IPS-18c (cell line): ENCODE data around the gene ELP4.

Experiments used
- H3K4me3 ChIP-seq: 2 replicates; pipeline ENCODE4 v1.7.0; 2013; ENCODE audit warnings: low read depth, mild to moderate bottlenecking, low read length, moderate library complexity; ENCODE audit not compliant: insufficient read depth
- H3K9me3 ChIP-seq: one replicate; pipeline ENCODE4 v1.6.1; 2013; ENCODE audit warnings: mild to moderate bottlenecking, low read length, moderate library complexity; ENCODE audit not compliant: control insufficient read depth, insufficient read depth

The ELP4 gene

DNA sequence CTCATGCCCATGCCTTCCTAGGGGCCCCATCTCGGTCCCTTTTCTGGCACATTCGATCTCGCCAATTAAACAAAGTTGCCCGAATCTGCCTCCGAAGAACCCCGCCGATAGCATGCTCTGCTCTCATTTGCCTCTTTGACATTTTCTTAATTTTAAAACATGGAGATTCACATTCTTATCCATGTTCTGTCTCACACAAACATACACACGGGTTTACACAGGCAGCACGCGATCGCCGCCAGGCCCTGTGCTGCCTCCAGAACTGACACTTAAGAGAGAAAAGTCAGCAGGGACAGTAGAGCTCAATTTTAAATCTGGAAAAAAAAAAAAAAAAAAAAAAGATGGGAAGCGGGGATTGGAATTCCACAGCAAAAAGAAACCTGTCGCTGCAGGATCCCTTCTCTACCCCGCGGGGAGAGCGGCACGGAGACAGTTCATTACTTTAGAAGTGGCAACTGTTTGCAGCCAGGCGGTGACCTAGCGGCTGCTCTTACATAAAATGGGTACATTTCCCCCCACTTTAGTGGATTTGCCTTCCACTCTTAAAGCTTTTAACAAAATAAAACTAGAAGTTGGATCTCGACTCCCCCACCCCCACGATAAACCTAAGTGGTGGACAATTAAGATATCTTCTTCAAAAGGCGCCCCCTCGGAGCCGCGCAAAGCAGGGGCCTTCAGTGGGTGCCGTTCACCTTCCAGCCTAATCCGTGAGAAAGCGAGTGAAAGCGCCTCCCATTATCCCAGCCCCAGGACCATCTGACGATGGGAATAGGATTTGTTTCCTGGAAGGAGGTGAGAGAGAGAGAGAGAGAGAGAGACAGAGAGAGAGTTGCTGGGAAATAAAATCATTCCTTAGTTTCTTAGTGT lies 287.9 kb downstream of the ELP4 start:
- Histone ChIP-seq H3K9me3 (no peaks in the 10 kb centered on the region), H3K4me3 (no peak overlapping the region; the same call in 1 of the 2 replicates)

DNA sequence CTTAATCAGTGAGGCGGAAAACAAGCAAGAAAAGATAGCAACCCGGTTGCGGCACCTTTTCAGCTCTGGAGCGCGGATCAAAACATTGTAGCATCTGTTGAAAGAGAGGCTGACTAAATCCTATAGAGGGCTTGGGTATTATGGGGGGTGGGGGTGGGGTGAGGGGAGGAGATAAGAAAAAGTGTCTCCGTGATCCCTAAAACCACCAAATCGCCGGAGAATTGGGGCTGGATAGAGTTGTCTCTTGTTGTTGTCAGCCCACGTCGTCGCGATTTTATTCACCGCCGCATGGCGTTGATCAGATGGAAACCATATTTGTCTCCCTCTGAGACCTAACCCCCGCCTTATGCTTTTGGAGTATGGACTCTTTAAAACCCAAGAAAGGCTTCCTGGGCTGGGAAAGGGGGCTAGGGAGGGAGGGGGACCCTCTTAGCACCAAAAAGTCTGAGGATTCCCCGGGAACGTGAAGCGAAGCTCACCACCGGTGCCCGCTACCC lies 288.5 kb downstream of the ELP4 start:
- Histone ChIP-seq H3K4me3 (peak overlapping the region; percentile 52), H3K9me3 (no peaks in the 10 kb centered on the region)

DNA sequence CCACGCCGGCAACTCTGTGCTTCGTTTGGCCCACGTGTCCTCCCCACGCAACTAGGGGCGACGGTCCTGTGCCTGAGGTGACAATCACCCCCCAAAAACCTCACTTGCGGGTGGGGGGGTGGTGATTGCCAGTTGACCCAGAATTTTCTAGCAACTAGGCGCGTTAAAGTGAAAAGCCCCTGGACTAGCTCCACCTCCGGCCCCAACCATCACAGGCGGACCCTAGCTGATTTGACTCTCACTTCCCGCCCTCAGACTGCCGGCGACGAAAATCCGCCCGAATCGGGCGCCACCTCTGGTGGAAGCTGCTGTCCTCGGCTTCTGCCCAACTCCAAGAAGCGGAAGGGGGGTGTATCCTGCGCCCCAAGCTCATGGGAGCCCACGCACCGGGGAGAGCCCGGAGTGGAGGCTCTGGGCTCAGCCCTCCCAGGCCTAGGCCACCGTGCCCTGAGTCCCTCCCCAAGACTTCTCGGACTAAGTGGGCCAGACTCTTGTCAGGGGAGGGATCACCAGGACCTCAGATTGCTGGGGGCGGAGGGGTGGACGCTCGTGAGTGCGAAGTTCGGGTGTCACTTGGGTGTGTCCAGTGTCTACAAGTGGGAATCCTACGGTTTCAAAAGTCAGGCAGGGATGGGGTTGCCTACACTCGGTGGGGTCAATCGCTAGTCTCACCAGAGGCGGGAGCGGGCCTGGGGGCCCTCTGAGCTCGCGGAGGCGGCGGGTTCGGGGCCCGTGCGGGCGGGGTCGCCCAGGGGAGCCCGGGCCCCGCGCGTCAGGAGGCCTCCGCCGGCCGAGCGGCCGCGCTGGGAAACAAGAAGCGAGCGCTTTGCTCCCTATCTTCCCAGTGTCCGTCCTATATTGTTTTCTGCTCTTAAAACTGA lies 289.2 kb downstream of the ELP4 start:
- Histone ChIP-seq H3K9me3 (no peaks in the 10 kb centered on the region), H3K4me3 (peak overlapping the region; percentile 52)

DNA sequence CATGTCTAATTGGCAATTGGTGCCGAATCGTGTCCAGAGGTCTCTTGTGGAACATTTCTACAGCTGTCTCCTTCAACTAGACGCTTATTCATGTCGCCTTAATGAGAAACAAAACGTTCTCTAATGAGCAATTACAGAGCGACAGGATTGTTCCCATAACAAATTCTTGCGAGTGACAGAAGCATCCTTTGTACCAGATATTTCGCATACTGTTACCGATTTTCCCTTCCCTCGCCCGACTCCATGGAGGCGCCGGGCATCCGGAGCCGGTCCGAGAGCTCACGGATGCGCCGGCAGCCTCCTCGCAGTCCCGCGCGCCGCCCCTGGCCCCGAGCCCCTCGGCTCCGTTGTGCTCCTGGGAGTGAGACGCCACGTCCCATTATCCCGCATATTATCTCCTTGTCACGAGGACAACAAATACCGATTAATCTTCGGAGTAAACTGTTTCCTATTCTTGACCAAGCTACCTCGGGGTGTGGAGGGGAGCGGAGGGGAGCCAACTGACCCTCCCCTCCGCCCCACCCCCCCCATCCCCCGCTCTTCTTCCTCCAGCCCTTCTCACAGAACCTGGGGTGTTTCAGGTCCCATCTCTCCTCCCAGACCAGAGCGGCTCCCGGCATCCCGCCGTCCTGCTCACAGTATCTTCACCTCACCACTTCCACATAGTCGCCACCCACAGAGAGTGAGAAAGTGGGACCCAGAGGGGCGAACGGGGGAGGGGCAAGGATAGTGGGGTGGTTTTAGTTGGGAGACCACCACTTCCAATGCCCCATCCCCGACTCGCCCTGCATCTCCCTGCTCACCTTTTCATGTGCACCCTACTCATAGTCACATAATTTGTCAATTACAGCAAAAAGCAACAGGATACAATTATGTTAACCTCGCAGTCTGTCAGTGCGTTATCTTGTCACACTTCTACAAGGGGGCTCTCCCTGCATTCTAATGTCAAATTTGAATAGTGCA lies 290.1 kb downstream of the ELP4 start:
- peak overlapping the region; percentile 52; the same call in 1 of the 2 replicates for H3K4me3 ChIP-seq
- no peaks in the 10 kb centered on the region for H3K9me3 ChIP-seq

DNA sequence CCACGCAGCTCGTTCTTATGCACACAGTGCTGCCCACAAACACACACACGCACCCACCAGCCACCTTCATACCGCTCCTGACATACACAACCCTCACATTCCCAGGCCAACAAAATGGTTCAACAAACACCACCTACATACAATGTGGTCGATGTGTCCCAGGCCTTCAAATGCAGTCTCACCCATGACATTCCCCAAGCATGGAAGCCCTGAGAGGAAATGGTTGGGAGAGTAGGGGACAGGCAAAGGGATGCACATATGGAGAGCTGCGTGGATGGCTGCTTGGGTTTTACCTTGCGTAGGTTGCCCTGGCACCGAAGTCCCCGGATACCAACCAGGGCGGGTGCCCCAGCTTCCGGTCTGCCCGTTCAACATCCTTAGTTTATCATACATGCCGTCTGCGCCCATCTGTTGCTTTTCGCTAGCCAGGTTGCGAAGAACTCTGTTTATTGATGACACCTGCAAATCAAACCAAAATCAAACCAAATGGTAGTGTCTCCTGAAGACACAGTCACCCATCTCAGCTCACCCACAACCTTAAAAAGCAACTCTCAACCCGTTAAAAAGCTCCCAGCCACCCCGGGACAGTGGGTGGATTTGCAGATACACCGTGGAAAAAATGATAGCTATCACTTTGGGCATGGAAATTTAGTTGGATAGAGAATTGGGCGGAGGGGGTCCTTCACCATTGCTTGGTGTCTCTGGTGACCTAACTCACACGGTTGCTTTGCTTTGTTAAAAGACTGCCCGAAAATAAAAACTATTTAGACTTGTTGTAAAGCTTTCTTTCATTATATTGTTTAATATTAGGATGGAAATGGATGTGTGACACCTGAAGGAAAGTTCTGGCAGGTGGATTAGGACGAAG lies 291.1 kb downstream of the ELP4 start:
- no peaks in the 10 kb centered on the region for H3K9me3 ChIP-seq

DNA sequence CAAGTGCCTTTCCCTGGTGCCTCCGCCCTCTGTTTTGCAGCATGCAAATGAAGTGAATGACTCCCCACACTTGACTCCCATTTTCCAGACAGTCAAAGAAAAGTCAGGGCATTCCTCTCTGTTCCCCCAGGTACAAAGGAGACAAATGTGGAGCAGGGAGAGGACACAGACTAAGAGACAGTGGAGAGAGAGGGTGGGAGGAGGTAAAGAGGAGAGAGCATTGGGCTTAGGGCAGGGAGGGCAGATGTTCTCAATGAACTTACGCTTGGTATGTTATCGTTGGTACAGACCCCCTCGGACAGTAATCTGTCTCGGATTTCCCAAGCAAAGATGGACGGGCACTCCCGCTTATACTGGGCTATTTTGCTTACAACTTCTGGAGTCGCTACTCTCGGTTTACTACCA lies 291.7 kb downstream of the ELP4 start:
- no peaks in the 10 kb centered on the region for H3K9me3 ChIP-seq
- no peak overlapping the region for H3K4me3 ChIP-seq

More for the DNA sequence above, 291.1 kb downstream of the ELP4 start:
- no peak overlapping the region for H3K4me3 ChIP-seq

DNA sequence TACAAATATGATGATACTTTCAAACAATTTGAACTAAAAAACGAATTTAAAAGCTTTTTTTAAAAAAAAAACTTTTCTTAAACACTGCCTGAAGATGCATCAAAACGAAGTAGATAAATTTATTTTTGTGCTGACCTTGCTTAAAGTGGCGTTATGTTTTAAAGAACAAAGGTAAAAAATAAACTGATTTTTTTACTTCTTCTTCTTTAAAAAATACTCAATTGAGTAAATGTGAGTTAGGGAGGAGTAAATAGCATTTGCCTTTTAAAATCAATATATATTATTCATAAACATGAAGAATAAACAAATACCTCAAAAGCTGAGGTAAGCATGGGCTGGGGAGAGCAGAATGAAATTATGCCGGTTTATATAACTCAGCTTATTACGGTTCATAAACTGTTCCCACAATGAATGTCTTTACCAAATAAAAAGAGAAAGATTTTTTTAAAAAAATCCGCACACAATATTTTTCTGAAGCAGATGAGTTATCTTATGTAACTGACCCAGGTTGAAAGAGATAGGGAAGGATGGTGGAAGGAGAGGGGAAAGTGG lies 292.5 kb downstream of the ELP4 start:
- no peaks in the 10 kb centered on the region for H3K9me3 ChIP-seq
- no peak overlapping the region for H3K4me3 ChIP-seq

DNA sequence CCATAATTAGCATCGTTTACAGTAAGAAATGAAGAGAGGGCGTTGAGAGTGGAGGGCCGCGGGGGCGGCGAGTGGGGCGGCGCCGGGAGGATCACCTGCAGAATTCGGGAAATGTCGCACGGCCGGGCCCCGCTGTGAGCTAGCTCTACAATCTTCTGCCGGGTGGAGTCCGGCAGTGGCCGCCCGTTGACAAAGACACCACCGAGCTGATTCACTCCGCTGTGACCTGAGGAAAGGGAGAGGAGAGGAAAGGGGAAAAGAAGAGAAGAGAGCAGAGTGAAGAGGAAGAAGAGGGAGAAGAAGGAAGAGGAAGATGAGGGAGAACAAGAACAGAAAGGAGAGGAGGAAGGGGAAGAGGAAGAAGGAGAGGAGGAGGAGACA lies 293.0 kb downstream of the ELP4 start:
- Histone ChIP-seq H3K4me3 (no peak overlapping the region), H3K9me3 (no peaks in the 10 kb centered on the region)

DNA sequence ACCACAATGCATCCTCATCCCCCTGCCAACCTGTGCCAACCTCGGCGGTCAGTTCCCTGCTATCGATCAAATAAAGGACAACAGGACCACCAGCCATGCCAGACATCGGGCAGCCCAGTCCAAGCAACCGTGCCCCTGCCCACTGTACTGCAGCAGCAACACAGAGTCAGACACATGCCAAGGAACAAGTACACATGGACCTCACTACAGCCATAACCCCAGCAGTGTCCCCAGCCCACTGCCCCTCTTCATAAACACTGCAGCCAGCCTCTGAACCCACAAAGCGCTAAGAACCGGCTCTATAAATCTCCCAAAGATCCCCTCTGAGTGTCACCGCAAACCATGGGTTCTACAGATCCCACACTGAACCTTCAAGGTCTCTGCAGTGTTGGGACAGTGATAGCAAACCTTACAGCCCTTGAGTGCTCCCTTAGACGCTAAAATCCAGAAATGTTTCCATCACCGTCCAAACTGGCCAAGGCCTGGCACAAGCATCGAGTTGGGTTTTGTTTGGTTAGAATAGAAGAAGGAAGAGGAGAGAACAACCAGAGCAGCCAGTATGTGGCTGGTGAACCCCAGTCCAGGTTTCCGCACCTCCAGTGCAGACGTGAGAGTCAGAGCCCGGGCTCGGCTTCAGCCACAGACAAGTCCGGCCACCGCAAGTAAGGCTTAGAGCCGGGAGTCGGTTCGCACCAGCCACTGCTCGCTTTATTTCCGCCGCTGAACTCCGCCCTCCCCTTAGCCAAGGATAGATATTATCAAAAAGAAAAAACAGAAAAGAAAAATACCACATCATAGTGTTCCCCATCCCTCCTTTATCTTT lies 293.6 kb downstream of the ELP4 start:
- Histone ChIP-seq H3K9me3 (no peaks in the 10 kb centered on the region), H3K4me3 (0 out of 2 replicates have a peak overlapping the region, but pooled peaks have one; percentile 3)

DNA sequence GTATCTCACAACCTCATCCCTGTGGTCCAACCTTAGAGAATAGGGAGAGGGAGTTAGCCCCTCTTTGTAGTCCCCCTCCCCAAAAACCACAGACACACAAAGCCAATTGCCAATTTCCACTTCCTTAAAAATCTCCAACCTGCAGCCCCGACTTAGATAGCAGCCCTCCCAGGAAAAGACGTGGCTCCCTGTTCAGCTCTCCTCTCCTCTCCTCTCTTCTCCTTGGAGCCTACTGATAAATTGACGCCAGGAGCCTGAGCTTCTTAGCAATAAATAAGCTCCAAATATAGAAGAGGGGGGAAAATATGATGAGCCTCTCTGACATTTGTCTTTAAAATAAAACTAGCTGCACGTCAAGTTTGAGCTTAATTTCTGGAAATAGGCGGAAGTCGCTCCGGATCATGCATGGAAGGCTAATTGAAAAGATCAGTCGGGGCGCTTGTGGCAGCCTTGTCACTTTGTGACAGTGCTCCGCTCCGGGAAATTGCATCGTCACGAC lies 294.3 kb downstream of the ELP4 start:
- Histone ChIP-seq H3K4me3 (peak overlapping the region; percentile 28), H3K9me3 (no peaks in the 10 kb centered on the region)

DNA sequence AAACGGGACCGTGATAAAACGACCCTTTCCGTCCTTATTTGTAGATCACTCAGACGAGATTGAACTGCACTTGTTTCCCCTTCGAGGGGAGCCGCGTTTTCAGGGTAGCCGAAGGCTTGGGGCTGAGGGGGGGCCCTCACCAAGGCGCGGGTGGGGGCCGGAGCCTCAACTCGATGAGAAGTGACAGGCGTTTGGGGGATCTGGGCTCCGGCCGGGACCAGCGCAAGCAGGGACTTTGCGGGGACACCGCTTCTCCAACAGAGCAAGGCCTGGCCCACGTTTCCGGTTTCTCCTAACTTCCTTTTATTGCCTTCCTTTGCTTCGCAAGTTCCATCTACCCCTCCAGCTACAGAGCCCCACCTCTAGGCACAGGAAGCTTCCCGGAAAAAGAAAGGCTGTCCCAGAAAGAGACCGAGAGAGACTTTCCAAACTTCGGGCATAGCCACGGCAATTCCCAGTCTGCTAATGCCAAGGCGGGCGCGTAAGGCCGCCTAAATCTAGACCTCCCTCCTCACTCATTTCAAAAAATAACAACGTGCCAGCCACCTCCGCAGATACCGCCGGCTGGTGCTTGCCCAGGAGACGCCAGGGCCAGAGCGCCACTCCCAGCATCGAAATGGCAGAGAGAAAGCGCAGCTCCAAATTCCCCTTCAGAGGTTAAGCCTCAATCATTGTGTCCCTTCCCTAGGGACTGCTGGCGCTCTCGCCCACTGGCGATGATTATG lies 294.9 kb downstream of the ELP4 start:
- Histone ChIP-seq H3K4me3 (peak overlapping the region; percentile 28), H3K9me3 (no peaks in the 10 kb centered on the region)

DNA sequence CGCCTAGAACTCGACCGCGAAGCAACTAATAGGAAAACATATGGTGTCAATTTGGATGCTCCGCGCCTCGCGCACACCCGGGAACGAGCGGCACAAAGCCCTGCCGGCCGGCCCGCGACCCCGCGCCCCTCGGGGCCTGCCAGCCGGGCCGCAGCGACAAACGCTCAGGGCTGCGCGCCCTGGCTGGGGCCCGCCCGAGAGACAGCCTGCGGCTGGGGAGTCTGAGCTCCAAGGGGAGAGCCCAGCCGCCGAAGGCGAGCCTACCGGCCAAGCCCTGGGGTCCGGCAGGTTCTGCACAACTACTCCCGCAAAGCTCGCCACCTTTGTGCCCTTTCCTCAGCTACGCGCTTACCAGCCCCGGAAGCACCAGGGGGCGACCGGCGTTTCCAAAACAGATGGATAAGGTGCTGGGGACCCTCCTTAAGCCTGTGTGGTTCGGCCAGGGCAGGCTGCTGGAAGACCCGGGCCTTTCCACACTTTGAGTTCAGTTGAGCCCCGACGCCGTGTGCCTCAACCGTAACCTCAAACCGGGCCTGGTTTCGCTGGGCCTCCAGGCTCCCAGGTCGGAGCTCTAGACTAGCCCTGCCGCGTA lies 295.6 kb downstream of the ELP4 start:
- peak overlapping the region; percentile 41 for H3K4me3 ChIP-seq

DNA sequence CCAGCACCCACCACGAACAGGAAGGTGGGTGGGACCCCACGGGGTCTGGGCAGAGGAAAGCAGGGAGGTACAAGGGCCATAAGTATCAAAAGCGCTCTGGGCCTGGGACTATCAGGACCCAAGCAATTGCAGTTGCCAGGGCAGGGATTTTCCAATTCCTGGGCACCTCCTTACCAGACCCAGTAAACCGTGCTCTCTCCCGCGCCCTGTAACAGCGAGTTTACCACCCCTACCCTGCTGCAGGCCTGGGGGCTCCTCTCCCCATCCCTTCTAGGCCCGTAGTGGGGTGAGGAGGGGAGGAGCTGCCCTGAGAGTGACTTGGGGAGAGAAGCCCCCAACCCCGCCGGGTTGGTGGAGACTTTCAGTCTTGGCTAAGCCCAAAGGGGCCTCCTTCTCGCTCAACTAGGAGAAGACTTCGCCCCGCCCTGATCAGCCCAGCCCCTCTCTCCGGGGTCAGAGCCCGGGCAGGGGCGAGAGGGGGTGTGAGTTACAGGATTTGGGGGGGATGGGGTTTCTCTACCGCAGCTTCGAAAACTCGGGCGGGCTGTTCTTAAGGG lies 296.1 kb downstream of the ELP4 start:
- H3K9me3 ChIP-seq, result no peaks in the 10 kb centered on the region
- H3K4me3 ChIP-seq, result peak overlapping the region; percentile 41

More for the DNA sequence above, 295.6 kb downstream of the ELP4 start:
- no peaks in the 10 kb centered on the region for H3K9me3 ChIP-seq
